ENCODE results near the gene SOX4. TPM values are rescaled to one million over a fixed set of nuclear protein-coding genes. Genes with fewer than 3 reads are reported as not detected.

Gene SOX4
- total RNA-seq, 3 donors from 2014 or later: 14.9 to 54.5 (median 26.5) TPM

DNA sequence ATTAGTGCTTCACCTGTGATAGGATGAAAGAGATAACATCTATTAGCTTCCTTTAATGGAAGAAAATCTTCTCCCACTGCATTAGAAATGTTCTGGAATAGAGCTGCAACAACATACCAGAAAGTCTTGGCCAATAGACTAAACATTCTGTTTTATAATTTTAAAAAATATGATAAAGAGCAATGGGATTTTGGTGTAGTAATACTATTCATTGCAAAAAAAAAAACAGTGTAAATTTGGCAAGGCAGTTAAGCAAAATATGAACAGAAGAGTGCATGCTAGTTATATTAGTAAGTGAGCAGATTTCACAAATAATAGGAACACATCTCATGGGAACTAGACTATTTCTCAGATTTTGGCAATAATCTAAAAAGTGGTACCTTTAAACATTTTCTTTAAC, 43.3 kb downstream of the SOX4 start:
- DNase-seq: no peak

DNA sequence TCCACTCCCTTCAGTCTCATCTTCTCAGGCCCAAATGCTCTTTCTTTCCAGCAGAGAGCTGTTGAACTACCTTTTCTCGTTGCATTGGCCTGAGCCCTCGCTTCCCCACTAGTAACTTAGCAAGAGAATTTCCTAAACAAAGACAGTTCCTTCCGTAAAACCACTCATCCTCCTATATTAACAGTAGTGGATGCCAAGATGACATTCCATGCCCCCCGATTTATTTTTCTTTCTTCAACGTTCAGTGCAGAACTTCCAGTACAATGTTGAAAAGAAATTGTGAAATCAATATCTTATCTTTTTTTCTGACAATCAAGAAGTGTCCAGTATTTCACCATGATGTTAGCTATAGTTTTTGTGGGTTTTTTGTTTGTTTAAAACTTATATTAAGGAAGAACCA, 45.8 kb downstream of the SOX4 start:
- Histone ChIP-seq H3K4me3 (no peak overlapping the region), H3K9me3 (peaks cover 4% of the 10 kb centered on the region), H3K4me1 (ENCODE audit: low read depth) (no peaks in the 10 kb centered on the region), H3K36me3 (ENCODE audit: low read depth) (no peaks in the 10 kb centered on the region)
- intact Hi-C loops (cut with DNase I, micrococcal nuclease): no loop called here
- DNase-seq (no peak), ATAC-seq (no peak)
- TF ChIP-seq, protein P1, sequence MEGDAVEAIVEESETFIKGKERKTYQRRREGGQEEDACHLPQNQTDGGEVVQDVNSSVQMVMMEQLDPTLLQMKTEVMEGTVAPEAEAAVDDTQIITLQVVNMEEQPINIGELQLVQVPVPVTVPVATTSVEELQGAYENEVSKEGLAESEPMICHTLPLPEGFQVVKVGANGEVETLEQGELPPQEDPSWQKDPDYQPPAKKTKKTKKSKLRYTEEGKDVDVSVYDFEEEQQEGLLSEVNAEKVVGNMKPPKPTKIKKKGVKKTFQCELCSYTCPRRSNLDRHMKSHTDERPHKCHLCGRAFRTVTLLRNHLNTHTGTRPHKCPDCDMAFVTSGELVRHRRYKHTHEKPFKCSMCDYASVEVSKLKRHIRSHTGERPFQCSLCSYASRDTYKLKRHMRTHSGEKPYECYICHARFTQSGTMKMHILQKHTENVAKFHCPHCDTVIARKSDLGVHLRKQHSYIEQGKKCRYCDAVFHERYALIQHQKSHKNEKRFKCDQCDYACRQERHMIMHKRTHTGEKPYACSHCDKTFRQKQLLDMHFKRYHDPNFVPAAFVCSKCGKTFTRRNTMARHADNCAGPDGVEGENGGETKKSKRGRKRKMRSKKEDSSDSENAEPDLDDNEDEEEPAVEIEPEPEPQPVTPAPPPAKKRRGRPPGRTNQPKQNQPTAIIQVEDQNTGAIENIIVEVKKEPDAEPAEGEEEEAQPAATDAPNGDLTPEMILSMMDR (IDR thresholded peaks at IDR 0.05): no peak

More for the DNA sequence above, 43.3 kb downstream of the SOX4 start:
- intact Hi-C loops (cut with DNase I, micrococcal nuclease): no loop called here
- Histone ChIP-seq H3K4me3 (no peak overlapping the region), H3K9me3 (peaks cover under 1% of the 10 kb centered on the region), H3K4me1 (ENCODE audit: low read depth) (no peaks in the 10 kb centered on the region), H3K36me3 (ENCODE audit: low read depth) (no peaks in the 10 kb centered on the region)
- ATAC-seq: no peak
- TF ChIP-seq, protein P1 (IDR thresholded peaks at IDR 0.05): no peak

Data from mucosa of descending colon (tissue), 3 donors.